ENCODE measurements around the gene TUBB4A.

- TF ChIP-seq CTCF (IDR thresholded peaks at IDR 0.05) (no peak), POLR2A (IDR thresholded peaks at IDR 0.05) (no peak)
These were observed 37.4 kb upstream of the TUBB4A start for GRCh38 chr19:6539514-6539913.

Measured in esophagus squamous epithelium (tissue), 4 donors.